Breast epithelium (tissue), 3 donors: ENCODE results near the gene HDAC8.

Experiments used
- CTCF ChIP-seq, 3 donors: fragments of 450-650 bp; IDR thresholded peaks; one replicate each; pipeline ENCODE4 v1.5.1; 2016 to 2017; ENCODE audit warnings: antibody characterized with exemption in 3 of 3, mild to moderate bottlenecking in 3 of 3, moderate library complexity in 3 of 3
- POLR2A ChIP-seq: fragments of 450-650 bp; IDR thresholded peaks from one replicate; pipeline ENCODE4 v1.6.1; 2016; ENCODE audit warnings: antibody characterized with exemption, mild to moderate bottlenecking, moderate library complexity
- POLR2AphosphoS5 ChIP-seq, 3 donors: sonication (generic); formaldehyde crosslinking; IDR thresholded peaks; one replicate each; pipeline ENCODE4 v1.6.1; 2017; ENCODE audit warnings: antibody characterized with exemption in 3 of 3

DNA sequence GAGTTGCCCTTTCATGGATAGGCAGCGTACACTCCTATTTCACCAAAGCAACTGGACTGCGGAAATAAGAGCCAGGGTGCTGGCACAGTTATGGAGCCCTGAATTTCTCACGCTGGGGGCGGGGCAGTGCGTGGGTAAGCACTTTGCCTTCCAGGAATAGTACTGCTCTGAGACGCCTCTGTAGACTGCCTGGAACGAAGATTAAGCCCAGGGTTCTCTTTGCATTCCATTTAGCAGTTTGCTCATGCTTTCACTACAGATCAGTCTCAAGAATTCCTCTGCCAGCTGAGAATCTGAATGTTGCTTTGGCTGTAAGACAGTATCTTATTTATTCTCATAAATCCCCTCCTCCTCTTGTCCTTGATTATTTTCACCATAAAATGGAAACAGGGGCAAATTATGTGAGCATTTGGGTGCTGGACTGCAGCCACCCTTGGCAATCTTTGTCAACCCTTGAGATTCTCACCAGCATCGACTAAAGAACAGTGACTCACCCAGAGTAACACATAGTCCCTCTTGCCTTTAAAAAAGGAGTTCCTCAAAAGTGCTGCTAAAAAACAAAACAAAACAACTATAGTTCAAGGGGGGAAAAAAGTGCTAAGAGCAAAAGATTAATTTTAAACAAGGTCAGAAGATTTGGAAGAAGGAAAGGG is 178.0 kb downstream of the HDAC8 start:
- no peak for TF ChIP-seq POLR2A
- TF ChIP-seq CTCF (IDR thresholded peaks at IDR 0.05): no peak
- no peak for TF ChIP-seq POLR2AphosphoS5 (IDR thresholded peaks at IDR 0.05)
